ENCODE results near the gene TBC1D7.

Gene TBC1D7

GRCh38 chr6:13299403-13299821 is 28.9 kb downstream of the TBC1D7 start:
- TF ChIP-seq GATA3 (IDR thresholded peaks at IDR 0.05; ENCODE audit: low read depth, low read length) (no peak), GATA2 (IDR thresholded peaks at IDR 0.05; ENCODE audit: low read depth, low read length) (no peak)

GRCh38 chr6:13298446-13298845 is 29.9 kb downstream of the TBC1D7 start:
- TF ChIP-seq GATA2 (IDR thresholded peaks at IDR 0.05; ENCODE audit: low read depth, low read length) = no peak
- no peak for TF ChIP-seq GATA3 (IDR thresholded peaks at IDR 0.05; ENCODE audit: low read depth, low read length)

- TF ChIP-seq GATA3 (IDR thresholded peaks at IDR 0.05; ENCODE audit: low read depth, low read length) = no peak
Measured at GRCh38 chr6:13297391-13297790, 30.9 kb downstream of the TBC1D7 start.

GRCh38 chr6:13296536-13296997 is 31.8 kb downstream of the TBC1D7 start:
- TF ChIP-seq GATA3 (IDR thresholded peaks at IDR 0.05; ENCODE audit: low read depth, low read length) (no peak), GATA2 (IDR thresholded peaks at IDR 0.05; ENCODE audit: low read depth, low read length) (no peak)

GRCh38 chr6:13295576-13295975 is 32.8 kb downstream of the TBC1D7 start:
- TF ChIP-seq GATA2 (IDR thresholded peaks at IDR 0.05; ENCODE audit: low read depth, low read length) (no peak), GATA3 (IDR thresholded peaks at IDR 0.05; ENCODE audit: low read depth, low read length) (no peak)

GRCh38 chr6:13294499-13295069 is 33.8 kb downstream of the TBC1D7 start:
- TF ChIP-seq GATA3 (IDR thresholded peaks at IDR 0.05; ENCODE audit: low read depth, low read length) = no peak

GRCh38 chr6:13292774-13293173 is 35.6 kb downstream of the TBC1D7 start:
- TF ChIP-seq GATA2 (IDR thresholded peaks at IDR 0.05; ENCODE audit: low read depth, low read length) = no peak
- TF ChIP-seq GATA3 (IDR thresholded peaks at IDR 0.05; ENCODE audit: low read depth, low read length) = no peak

GRCh38 chr6:13290335-13290734 is 38.0 kb downstream of the TBC1D7 start:
- TF ChIP-seq GATA2 (IDR thresholded peaks at IDR 0.05; ENCODE audit: low read depth, low read length) = no peak
- no peak for TF ChIP-seq GATA3 (IDR thresholded peaks at IDR 0.05; ENCODE audit: low read depth, low read length)

GRCh38 chr6:13289789-13290318 is 38.5 kb downstream of the TBC1D7 start:
- TF ChIP-seq GATA2 (IDR thresholded peaks at IDR 0.05; ENCODE audit: low read depth, low read length) (no peak), GATA3 (IDR thresholded peaks at IDR 0.05; ENCODE audit: low read depth, low read length) (no peak)

GRCh38 chr6:13288969-13289391 is 39.4 kb downstream of the TBC1D7 start:
- TF ChIP-seq GATA3 (IDR thresholded peaks at IDR 0.05; ENCODE audit: low read depth, low read length) (no peak), GATA2 (IDR thresholded peaks at IDR 0.05; ENCODE audit: low read depth, low read length) (no peak)

- TF ChIP-seq GATA3 (IDR thresholded peaks at IDR 0.05; ENCODE audit: low read depth, low read length) (no peak), GATA2 (IDR thresholded peaks at IDR 0.05; ENCODE audit: low read depth, low read length) (no peak)
Measured at GRCh38 chr6:13288481-13288880, 39.9 kb downstream of the TBC1D7 start.

GRCh38 chr6:13287104-13287503 is 41.2 kb downstream of the TBC1D7 start:
- TF ChIP-seq GATA3 (IDR thresholded peaks at IDR 0.05; ENCODE audit: low read depth, low read length) (no peak), GATA2 (IDR thresholded peaks at IDR 0.05; ENCODE audit: low read depth, low read length) (no peak)

GRCh38 chr6:13286181-13286580 is 42.2 kb downstream of the TBC1D7 start:
- TF ChIP-seq GATA3 (IDR thresholded peaks at IDR 0.05; ENCODE audit: low read depth, low read length) (no peak), GATA2 (IDR thresholded peaks at IDR 0.05; ENCODE audit: low read depth, low read length) (no peak)

GRCh38 chr6:13285705-13286104 is 42.6 kb downstream of the TBC1D7 start:
- TF ChIP-seq GATA3 (IDR thresholded peaks at IDR 0.05; ENCODE audit: low read depth, low read length) = no peak
- TF ChIP-seq GATA2 (IDR thresholded peaks at IDR 0.05; ENCODE audit: low read depth, low read length) = no peak

- no peak for TF ChIP-seq GATA2 (IDR thresholded peaks at IDR 0.05; ENCODE audit: low read depth, low read length)
- TF ChIP-seq GATA3 (IDR thresholded peaks at IDR 0.05; ENCODE audit: low read depth, low read length) = no peak
Measured at GRCh38 chr6:13284646-13285045, 43.7 kb downstream of the TBC1D7 start.

- no peak for TF ChIP-seq GATA2 (IDR thresholded peaks at IDR 0.05; ENCODE audit: low read depth, low read length)
- no peak for TF ChIP-seq GATA3 (IDR thresholded peaks at IDR 0.05; ENCODE audit: low read depth, low read length)
Measured at GRCh38 chr6:13283331-13283730, 45.0 kb downstream of the TBC1D7 start.
